Lung microvascular endothelial cell (primary cell): ENCODE measurements around the gene RNU7-1. TPM values are rescaled to one million over a fixed set of nuclear protein-coding genes. Genes with fewer than 3 reads are reported as not detected.

Experiments
- total RNA-seq: library from RNA; depleted of rRNA; stranded (reverse); fragments of >200 nt; gene quantifications from 2 replicates; pipeline ENCODE4 v1.2.1, GENCODE V29; 2014

RNU7-1 gene
- total RNA-seq, 1 donor from 2014 or later, result not detected

Other genes starting within 250 kb of the RNU7-1 start
- not detected in 2 replicates for gene PIANP, start 243.0 kb upstream of the RNU7-1 start, total RNA-seq
- 28.3 and 43.5 TPM in 2 replicates for gene COPS7A, start 219.8 kb upstream of the RNU7-1 start, total RNA-seq
- 69.8 and 70.2 TPM in 2 replicates for gene MLF2, start 190.7 kb upstream of the RNU7-1 start, total RNA-seq
- 45.1 and 56.0 TPM in 2 replicates for gene PTMS, start 177.5 kb upstream of the RNU7-1 start, total RNA-seq
- 0.20 and 0.22 TPM in 2 replicates for gene LAG3, start 171.3 kb upstream of the RNU7-1 start, total RNA-seq
- not detected in 2 replicates for gene CD4, start 154.3 kb upstream of the RNU7-1 start, total RNA-seq
- 0.20 and 0.87 TPM in 2 replicates for gene GPR162, start 122.0 kb upstream of the RNU7-1 start, total RNA-seq
- gene P3H3, start 115.4 kb upstream of the RNU7-1 start, total RNA-seq, result 12.9 and 25.7 TPM in 2 replicates
- 0.22 and 0.40 TPM in 2 replicates for gene GNB3, start 102.9 kb upstream of the RNU7-1 start, total RNA-seq
- gene CDCA3, start 92.5 kb upstream of the RNU7-1 start, total RNA-seq, result 3.4 and 8.9 TPM in 2 replicates
- gene USP5, start 91.7 kb upstream of the RNU7-1 start, total RNA-seq, result 57.9 and 59.9 TPM in 2 replicates
- gene TPI1, start 76.3 kb upstream of the RNU7-1 start, total RNA-seq, result 958 and 967 TPM in 2 replicates
- 2.2 and 4.2 TPM in 2 replicates for gene SPSB2, start 70.5 kb upstream of the RNU7-1 start, total RNA-seq
- 1.5 and 3.4 TPM in 2 replicates for gene LRRC23, start 39.0 kb upstream of the RNU7-1 start, total RNA-seq
- 0.99 and 1.7 TPM in 2 replicates for gene ENO2, start 29.2 kb upstream of the RNU7-1 start, total RNA-seq
- 3.9 and 7.7 TPM in 2 replicates for gene ATN1, start 15.9 kb upstream of the RNU7-1 start, total RNA-seq
- 130 and 240 TPM in 2 replicates for gene C12orf57, start 206 bp downstream of the RNU7-1 start, total RNA-seq
- 2.2 and 3.2 TPM in 2 replicates for gene PTPN6, start 7.5 kb downstream of the RNU7-1 start, total RNA-seq
- 124 and 150 TPM in 2 replicates for gene PHB2, start 26.8 kb downstream of the RNU7-1 start, total RNA-seq
- 20.3 and 22.8 TPM in 2 replicates for gene EMG1, start 27.1 kb downstream of the RNU7-1 start, total RNA-seq
- gene LPCAT3, start 74.7 kb downstream of the RNU7-1 start, total RNA-seq, result 8.5 and 9.9 TPM in 2 replicates
- gene C1S, start 116.9 kb downstream of the RNU7-1 start, total RNA-seq, result under 0.01 and 0.20 TPM in 2 replicates
- 0.40 and 0.87 TPM in 2 replicates for gene C1R, start 148.6 kb downstream of the RNU7-1 start, total RNA-seq
- gene C1RL, start 165.4 kb downstream of the RNU7-1 start, total RNA-seq, result 12.2 and 13.7 TPM in 2 replicates
- gene RBP5, start 185.1 kb downstream of the RNU7-1 start, total RNA-seq, result 0.22 TPM in 1 of 2 replicates, not detected in the other
- gene CLSTN3, start 186.6 kb downstream of the RNU7-1 start, total RNA-seq, result 12.9 and 15.0 TPM in 2 replicates
- 22.2 and 23.5 TPM in 2 replicates for gene PEX5, start 245.9 kb downstream of the RNU7-1 start, total RNA-seq